HL-60 (cell line): ENCODE data around the gene AKAP6.

Experiments
- DNase-seq, 2 experiments: peaks; one replicate each; pipeline ENCODE4 v3.0.0-alpha.2; 2010 to 2020; ENCODE audit warnings: low read depth in 1 of 2, low spot score in 1 of 2
- H3K27ac ChIP-seq: fragments of 250-450 bp; sonication (Bioruptor Pico); replicated peaks from 2 replicates; pipeline ENCODE4 v1.5.1; 2020; ENCODE audit warnings: mild to moderate bottlenecking, moderate library complexity
- H3K27me3 ChIP-seq: fragments of 250-450 bp; sonication (Bioruptor Pico); 2 replicates; pipeline ENCODE4 v1.5.1; 2021; ENCODE audit warnings: mild to moderate bottlenecking, moderate library complexity; ENCODE audit not compliant: insufficient read depth, poor library complexity, severe bottlenecking
- H3K4me3 ChIP-seq: replicated peaks from 2 replicates; pipeline ENCODE4 v1.5.1; 2011; ENCODE audit warnings: mild to moderate bottlenecking, control low read depth, low read length; ENCODE audit not compliant: insufficient read depth
- GABPA ChIP-seq: IDR thresholded peaks from 2 replicates; pipeline ENCODE4 v1.6.1; 2012; ENCODE audit warnings: low read depth
- POLR2AphosphoS5 ChIP-seq: IDR thresholded peaks from 2 replicates; pipeline ENCODE4 v1.6.1; 2012; ENCODE audit warnings: low read depth
- SPI1 ChIP-seq: IDR thresholded peaks from 2 replicates; pipeline ENCODE4 v1.6.1; 2012; ENCODE audit warnings: low read depth, mild to moderate bottlenecking, borderline replicate concordance
- TF ChIP-seq, protein P1 (sequence below): IDR thresholded peaks from 2 replicates; pipeline ENCODE4 v1.6.1; 2012; ENCODE audit warnings: low read depth; ENCODE audit not compliant: insufficient replicate concordance
- TF ChIP-seq, protein P2 (sequence below): IDR thresholded peaks from one replicate; pipeline ENCODE4 v1.5.1; 2011; ENCODE audit warnings: low read length, control low read depth, inconsistent platforms; ENCODE audit not compliant: insufficient read depth

The AKAP6 gene

DNA sequence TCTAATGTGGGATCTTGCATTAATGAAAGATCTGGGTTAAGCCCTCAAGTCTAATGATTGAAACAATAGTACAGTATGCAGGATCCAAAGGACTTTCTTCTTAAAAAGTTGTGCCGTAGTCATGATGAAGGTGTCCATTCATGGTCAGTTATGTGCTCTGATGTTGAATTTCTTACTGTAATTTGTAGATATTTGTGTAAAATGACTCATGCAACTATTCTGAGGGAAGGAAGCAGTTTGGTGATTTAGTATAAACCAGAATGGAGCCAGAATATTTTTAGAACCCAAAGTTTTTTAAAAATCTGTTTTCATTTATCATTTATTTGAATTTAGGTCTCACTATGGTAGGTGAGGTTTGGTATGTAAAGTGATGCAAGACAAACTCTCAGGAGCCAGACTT is 151.2 kb downstream of the AKAP6 start:
- DNase-seq: no peak
- H3K27ac ChIP-seq: no peak overlapping the region
- no peaks in the 10 kb centered on the region for H3K27me3 ChIP-seq
- TF ChIP-seq, protein P1, sequence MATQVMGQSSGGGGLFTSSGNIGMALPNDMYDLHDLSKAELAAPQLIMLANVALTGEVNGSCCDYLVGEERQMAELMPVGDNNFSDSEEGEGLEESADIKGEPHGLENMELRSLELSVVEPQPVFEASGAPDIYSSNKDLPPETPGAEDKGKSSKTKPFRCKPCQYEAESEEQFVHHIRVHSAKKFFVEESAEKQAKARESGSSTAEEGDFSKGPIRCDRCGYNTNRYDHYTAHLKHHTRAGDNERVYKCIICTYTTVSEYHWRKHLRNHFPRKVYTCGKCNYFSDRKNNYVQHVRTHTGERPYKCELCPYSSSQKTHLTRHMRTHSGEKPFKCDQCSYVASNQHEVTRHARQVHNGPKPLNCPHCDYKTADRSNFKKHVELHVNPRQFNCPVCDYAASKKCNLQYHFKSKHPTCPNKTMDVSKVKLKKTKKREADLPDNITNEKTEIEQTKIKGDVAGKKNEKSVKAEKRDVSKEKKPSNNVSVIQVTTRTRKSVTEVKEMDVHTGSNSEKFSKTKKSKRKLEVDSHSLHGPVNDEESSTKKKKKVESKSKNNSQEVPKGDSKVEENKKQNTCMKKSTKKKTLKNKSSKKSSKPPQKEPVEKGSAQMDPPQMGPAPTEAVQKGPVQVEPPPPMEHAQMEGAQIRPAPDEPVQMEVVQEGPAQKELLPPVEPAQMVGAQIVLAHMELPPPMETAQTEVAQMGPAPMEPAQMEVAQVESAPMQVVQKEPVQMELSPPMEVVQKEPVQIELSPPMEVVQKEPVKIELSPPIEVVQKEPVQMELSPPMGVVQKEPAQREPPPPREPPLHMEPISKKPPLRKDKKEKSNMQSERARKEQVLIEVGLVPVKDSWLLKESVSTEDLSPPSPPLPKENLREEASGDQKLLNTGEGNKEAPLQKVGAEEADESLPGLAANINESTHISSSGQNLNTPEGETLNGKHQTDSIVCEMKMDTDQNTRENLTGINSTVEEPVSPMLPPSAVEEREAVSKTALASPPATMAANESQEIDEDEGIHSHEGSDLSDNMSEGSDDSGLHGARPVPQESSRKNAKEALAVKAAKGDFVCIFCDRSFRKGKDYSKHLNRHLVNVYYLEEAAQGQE: no peak
- TF ChIP-seq, protein P2, sequence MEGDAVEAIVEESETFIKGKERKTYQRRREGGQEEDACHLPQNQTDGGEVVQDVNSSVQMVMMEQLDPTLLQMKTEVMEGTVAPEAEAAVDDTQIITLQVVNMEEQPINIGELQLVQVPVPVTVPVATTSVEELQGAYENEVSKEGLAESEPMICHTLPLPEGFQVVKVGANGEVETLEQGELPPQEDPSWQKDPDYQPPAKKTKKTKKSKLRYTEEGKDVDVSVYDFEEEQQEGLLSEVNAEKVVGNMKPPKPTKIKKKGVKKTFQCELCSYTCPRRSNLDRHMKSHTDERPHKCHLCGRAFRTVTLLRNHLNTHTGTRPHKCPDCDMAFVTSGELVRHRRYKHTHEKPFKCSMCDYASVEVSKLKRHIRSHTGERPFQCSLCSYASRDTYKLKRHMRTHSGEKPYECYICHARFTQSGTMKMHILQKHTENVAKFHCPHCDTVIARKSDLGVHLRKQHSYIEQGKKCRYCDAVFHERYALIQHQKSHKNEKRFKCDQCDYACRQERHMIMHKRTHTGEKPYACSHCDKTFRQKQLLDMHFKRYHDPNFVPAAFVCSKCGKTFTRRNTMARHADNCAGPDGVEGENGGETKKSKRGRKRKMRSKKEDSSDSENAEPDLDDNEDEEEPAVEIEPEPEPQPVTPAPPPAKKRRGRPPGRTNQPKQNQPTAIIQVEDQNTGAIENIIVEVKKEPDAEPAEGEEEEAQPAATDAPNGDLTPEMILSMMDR: no peak
- TF ChIP-seq POLR2AphosphoS5: no peak
- H3K4me3 ChIP-seq: no peak overlapping the region

DNA sequence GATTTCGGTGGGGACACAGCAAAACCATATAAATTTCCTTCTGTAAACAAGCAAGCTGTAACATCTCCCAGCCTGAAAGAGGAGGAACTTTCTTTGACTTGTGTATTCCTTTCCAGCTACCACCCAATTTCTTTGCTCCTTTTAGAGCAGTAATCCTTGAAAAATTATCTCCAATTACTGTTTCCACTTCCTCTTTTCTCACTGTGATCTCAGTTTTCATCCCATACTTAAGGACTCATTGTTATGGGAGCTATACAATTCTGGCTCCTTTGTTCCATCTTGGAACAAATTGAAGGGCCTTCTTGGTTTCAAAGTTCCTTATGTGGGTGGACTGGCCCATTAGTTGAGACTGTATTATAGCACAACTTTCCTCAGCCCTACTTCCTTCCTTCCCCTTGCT is 152.6 kb downstream of the AKAP6 start:
- TF ChIP-seq POLR2AphosphoS5 (no peak), SPI1 (peak; percentile 66; the same call in 1 of the 2 replicates), GABPA (no peak)
- TF ChIP-seq, protein P1: no peak
- H3K4me3 ChIP-seq: no peak overlapping the region
- no peak for DNase-seq
- no peak overlapping the region for H3K27ac ChIP-seq
- no peaks in the 10 kb centered on the region for H3K27me3 ChIP-seq

DNA sequence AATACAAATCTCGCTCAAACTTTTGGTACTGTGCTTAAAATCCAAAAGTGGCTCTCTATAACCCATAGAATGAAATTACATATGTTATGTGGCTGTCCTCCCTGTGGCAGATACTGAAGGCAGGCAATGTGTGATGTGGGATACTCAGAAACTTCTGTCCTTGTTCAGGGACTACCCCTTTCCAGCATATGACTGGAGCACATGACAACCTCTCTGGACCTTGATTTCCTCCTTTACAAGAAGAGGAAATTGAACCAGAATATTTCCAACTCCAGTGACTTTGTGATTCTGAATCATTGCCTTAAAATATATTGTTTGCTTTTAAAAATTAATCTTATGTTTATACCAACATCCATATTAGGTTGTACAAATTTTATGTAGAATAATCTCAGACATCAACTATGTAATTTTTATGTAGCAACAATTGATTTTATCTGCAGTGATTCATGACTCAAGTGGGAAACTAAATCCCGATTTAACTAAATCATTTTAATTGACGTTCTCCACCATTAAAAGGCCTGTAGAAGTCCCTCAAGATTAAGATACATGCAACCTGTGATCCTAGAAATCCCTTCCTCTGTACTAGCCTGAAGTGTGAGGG is 162.4 kb downstream of the AKAP6 start:
- no peak for DNase-seq

More for the DNA sequence above, 162.4 kb downstream of the AKAP6 start:
- Histone ChIP-seq H3K27me3 (no peaks in the 10 kb centered on the region), H3K4me3 (no peak overlapping the region), H3K27ac (no peak overlapping the region)
- TF ChIP-seq, protein P1: no peak
- no peak for TF ChIP-seq POLR2AphosphoS5
- TF ChIP-seq SPI1: no peak
- no peak for TF ChIP-seq GABPA
- TF ChIP-seq, protein P2: no peak
